ENCODE measurements around the gene C16orf92. TPM values are rescaled to one million over a fixed set of nuclear protein-coding genes. Genes with fewer than 3 reads are reported as not detected.

The C16orf92 gene
- total and polyA plus RNA-seq, 2 donors (not counting 3 experiments of a cell fraction or from before 2014, with no cell fraction given) = not detected

DNA sequence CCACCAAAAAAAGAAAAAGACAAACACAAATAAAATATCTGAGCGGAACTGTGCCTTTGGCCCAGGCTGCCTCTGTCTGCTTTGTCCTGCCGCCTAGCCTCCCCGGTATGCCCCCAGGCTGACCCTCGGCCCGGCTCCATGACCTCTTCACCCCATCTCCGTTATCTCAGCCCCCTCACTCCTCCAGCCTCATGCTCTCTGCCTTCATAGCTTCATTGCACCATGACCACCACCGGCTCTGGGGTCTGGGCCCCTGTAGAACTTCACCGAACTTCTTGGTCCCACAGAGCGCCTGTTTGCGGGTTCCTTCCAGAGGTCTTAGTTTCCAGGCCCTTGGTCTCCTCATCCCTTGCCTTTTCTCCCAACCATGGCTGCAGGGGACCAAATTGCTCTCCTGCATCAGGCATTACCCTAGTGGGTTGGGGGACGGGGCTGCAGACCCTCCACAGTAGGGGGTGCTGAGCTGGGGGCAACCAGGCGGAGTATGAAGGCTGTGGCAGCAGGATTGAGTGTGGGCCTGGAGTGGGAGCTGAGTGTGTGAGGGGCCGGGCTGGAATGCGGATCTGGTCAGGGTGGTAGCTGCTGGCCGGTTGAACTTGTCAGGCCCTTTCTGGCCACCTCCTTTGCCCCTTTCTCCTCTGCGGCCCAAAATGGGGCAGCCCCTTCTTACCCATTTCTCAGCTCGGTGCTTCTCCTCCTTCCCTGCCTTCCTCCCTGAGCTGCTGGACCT, 34.5 kb upstream of the C16orf92 start:
- Histone ChIP-seq H3K36me3 (ENCODE audit: control insufficient read depth in 2 of 2, extremely low read depth in 1 of 2, insufficient read depth in 2 of 2, low read length in 2 of 2) (peaks cover 37 to 85% of the 10 kb centered on the region in 2 experiments), H3K9me1 (replicated peaks; ENCODE audit: control insufficient read depth, extremely low read depth, insufficient read depth, low read length) (no peaks in the 10 kb centered on the region), H3K79me2 (ENCODE audit: control insufficient read depth, insufficient read depth, low read length) (no peaks in the 10 kb centered on the region), H2AFZ (ENCODE audit: low read depth, low read length) (no peak overlapping the region), H3K4me3 (replicated peaks in 1 of 3; ENCODE audit: insufficient read depth in 1 of 3, low read depth in 1 of 3, low read length in 3 of 3) (no peak overlapping the region), H3K9me3 (replicated peaks; ENCODE audit: control insufficient read depth, insufficient read depth, low read length) (no peaks in the 10 kb centered on the region), H3K27ac (ENCODE audit: insufficient read depth, low read depth, low read length) (no peak overlapping the region), H3K27me3 (ENCODE audit: control insufficient read depth in 2 of 2, insufficient read depth in 2 of 2, low read length in 2 of 2) (no peaks in the 10 kb centered on the region), H4K20me1 (replicated peaks; ENCODE audit: control insufficient read depth, extremely low read depth, insufficient read depth, low read length) (no peaks in the 10 kb centered on the region), H3K9ac (replicated peaks; ENCODE audit: extremely low read depth, insufficient read depth, low read length) (no peak overlapping the region), H3K4me1 (ENCODE audit: control insufficient read depth, extremely low read depth, insufficient read depth, low read length) (no peaks in the 10 kb centered on the region), H3K4me2 (ENCODE audit: insufficient read depth, low read length) (no peak overlapping the region)
- FAIRE-seq (no peak), DNase-seq (ENCODE audit: low read depth, low spot score) (no peak)
- TF ChIP-seq EZH2 (IDR thresholded peaks at IDR 0.05; ENCODE audit: borderline replicate concordance, low read depth, low read length, severe bottlenecking) (no peak), FOS (IDR thresholded peaks at IDR 0.05; ENCODE audit: borderline replicate concordance, insufficient read depth, low read length) (no peak), POLR2A (IDR thresholded peaks at IDR 0.05; ENCODE audit: low read depth, low read length) (no peak), JUN (IDR thresholded peaks at IDR 0.05; ENCODE audit: borderline replicate concordance, insufficient read depth, insufficient read length, low read depth) (no peak), POLR2AphosphoS5 (IDR thresholded peaks at IDR 0.05; ENCODE audit: insufficient read depth, low read depth, low read length) (no peak), GATA2 (IDR thresholded peaks at IDR 0.05; ENCODE audit: insufficient read depth, insufficient read length, low read depth, low read length) (no peak), MYC (IDR thresholded peaks at IDR 0.05; ENCODE audit: low read depth, low read length) (no peak)
- TF ChIP-seq, protein P1, sequence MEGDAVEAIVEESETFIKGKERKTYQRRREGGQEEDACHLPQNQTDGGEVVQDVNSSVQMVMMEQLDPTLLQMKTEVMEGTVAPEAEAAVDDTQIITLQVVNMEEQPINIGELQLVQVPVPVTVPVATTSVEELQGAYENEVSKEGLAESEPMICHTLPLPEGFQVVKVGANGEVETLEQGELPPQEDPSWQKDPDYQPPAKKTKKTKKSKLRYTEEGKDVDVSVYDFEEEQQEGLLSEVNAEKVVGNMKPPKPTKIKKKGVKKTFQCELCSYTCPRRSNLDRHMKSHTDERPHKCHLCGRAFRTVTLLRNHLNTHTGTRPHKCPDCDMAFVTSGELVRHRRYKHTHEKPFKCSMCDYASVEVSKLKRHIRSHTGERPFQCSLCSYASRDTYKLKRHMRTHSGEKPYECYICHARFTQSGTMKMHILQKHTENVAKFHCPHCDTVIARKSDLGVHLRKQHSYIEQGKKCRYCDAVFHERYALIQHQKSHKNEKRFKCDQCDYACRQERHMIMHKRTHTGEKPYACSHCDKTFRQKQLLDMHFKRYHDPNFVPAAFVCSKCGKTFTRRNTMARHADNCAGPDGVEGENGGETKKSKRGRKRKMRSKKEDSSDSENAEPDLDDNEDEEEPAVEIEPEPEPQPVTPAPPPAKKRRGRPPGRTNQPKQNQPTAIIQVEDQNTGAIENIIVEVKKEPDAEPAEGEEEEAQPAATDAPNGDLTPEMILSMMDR (IDR thresholded peaks at IDR 0.05; ENCODE audit: extremely low read depth in 1 of 2, insufficient read depth in 1 of 2, low read depth in 1 of 2, low read length in 2 of 2) = no peak
- TF ChIP-seq, protein P2, sequence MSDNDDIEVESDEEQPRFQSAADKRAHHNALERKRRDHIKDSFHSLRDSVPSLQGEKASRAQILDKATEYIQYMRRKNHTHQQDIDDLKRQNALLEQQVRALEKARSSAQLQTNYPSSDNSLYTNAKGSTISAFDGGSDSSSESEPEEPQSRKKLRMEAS (IDR thresholded peaks at IDR 0.05; ENCODE audit: insufficient read depth, insufficient read length) = no peak
- dilution Hi-C loops (cut with MboI; ENCODE audit: extremely low pct_ligation_motif_present, low sequenced_read_pairs) (no loop called here), intact Hi-C loops (cut with micrococcal nuclease) (no loop called here)
- ChIA-PET POLR2A (interaction anchor here (1.1 kb wide), 1 partner anchor 15 kb away, joined by 3 read pairs; the partner anchor contains the start of gene TAOK2), CTCF (interaction anchor here (1.4 kb wide), 1 partner anchor 140 kb away, joined by 3 read pairs; no protein-coding TSS in a partner anchor)
- BruUV-seq (replicated peaks) = no TSS peak

Measured in endothelial cell of umbilical vein (primary cell).